Activated T-helper 1 cell treated with anti-CD3 and anti-CD28 coated beads, Interleukin-12 subunit alpha, Interleukin-12 subunit beta, Interleukin-2, Interleukin-4 antibody, amounts not matched to agents 30 ng/mL and 10 ng/mL and 1 ng/mL, durations not matched to agents 14 hours and 24 hours and 36 hours (primary cell): ENCODE results near the gene SYNE2. TPM values are rescaled to one million over a fixed set of nuclear protein-coding genes. Genes with fewer than 3 reads are reported as not detected.
"Not testable (repeated sequence)": the region's sequence is repeated elsewhere in the genome, so short reads cannot be mapped to it uniquely, and the experiment has no call there.

Source experiments
- DNase-seq: peaks from one replicate; pipeline ENCODE4 v3.0.0; 2021; ENCODE audit warnings: low spot score
- H3K27ac Mint-ChIP-seq: one replicate; pipeline ENCODE4 v1.8.0; 2021; ENCODE audit warnings: mild to moderate bottlenecking, mixed read lengths
- H3K27me3 Mint-ChIP-seq: one replicate; pipeline ENCODE4 v1.8.0; 2022; ENCODE audit warnings: mild to moderate bottlenecking, moderate library complexity, mixed read lengths; ENCODE audit not compliant: insufficient read depth
- H3K36me3 Mint-ChIP-seq: one replicate; pipeline ENCODE4 v1.8.0; 2021; ENCODE audit warnings: low read depth, mixed read lengths
- H3K4me1 Mint-ChIP-seq: one replicate; pipeline ENCODE4 v1.8.0; 2021; ENCODE audit warnings: low read depth, mixed read lengths
- H3K4me3 Mint-ChIP-seq: one replicate; pipeline ENCODE4 v1.8.0; 2021; ENCODE audit warnings: mild to moderate bottlenecking, moderate library complexity, mixed read lengths
- H3K9me3 Mint-ChIP-seq: one replicate; pipeline ENCODE4 v1.8.0; 2021; ENCODE audit warnings: mixed read lengths
- intact Hi-C: fragments of 100-400 bp; cut with micrococcal nuclease; formaldehyde crosslinking; loops from one replicate; pipeline ENCODE4 v1.15.1; 2024
- total RNA-seq: library from RNA; stranded (reverse); gene quantifications from 2 replicates; pipeline ENCODE4 v1.2.3, GENCODE V29; 2022

The SYNE2 gene
- 25.1 and 26.9 TPM in 2 replicates for total RNA-seq

GRCh38 chr14:63852817-63853731 lies at the start of gene SYNE2:
Gene SYNE2 (plus strand): TSS chr14:63853004. CDS start chr14:63909149, 56,145 bp downstream.
- H3K36me3 Mint-ChIP-seq: peaks cover 11% of the 10 kb centered on the region
- intact Hi-C loops: loop anchor here (1.0 to 5.0 kb wide), 8 partner anchors 16 to 535 kb away; partner anchors contain the start of genes MTHFD1, PPP2R5E and SGPP1
- DNase-seq: peak; percentile 81
- H3K27ac Mint-ChIP-seq: peak within 1 kb of the TSS; percentile 97
- H3K27me3 Mint-ChIP-seq: peaks cover 4% of the 10 kb centered on the region
- no peaks in the 10 kb centered on the region for H3K9me3 Mint-ChIP-seq
- H3K4me1 Mint-ChIP-seq: peaks cover 43% of the 10 kb centered on the region
- peak within 1 kb of the TSS; percentile 97 for H3K4me3 Mint-ChIP-seq

GRCh38 chr14:63803221-63803791 lies 49.5 kb upstream of the SYNE2 start:
- peaks cover 15% of the 10 kb centered on the region for H3K27me3 Mint-ChIP-seq
- H3K9me3 Mint-ChIP-seq, H3K36me3 Mint-ChIP-seq, intact Hi-C loops, H3K4me1 Mint-ChIP-seq, DNase-seq, H3K27ac Mint-ChIP-seq, H3K4me3 Mint-ChIP-seq: not testable (repeated sequence)

DNA sequence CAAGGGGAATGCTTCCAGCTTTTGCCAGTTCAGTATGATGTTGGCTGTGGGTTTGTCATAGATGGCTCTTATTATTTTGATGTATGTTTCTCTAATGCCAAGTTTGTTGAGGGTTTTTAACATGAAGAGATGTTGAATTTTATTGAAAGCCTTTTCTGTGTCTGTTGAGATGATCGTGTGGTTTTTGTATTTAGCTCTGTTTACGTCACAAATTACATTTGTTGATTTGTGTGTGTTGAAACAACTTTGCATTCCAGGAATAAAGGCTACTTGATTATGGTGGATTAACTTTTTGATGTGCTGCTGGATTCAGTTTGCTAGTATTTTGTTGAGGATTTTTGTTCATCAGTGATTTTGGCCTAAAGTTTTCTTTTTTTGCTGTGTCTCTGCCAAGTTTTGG lies 46.7 kb upstream of the SYNE2 start:
- H3K4me3 Mint-ChIP-seq, intact Hi-C loops, H3K36me3 Mint-ChIP-seq: not testable (repeated sequence)

GRCh38 chr14:63811692-63812091 lies 41.1 kb upstream of the SYNE2 start:
- H3K36me3 Mint-ChIP-seq, DNase-seq, H3K27ac Mint-ChIP-seq, intact Hi-C loops, H3K27me3 Mint-ChIP-seq, H3K4me3 Mint-ChIP-seq, H3K4me1 Mint-ChIP-seq: not testable (repeated sequence)
- H3K9me3 Mint-ChIP-seq: peaks cover 19% of the 10 kb centered on the region

More for the DNA sequence above, 46.7 kb upstream of the SYNE2 start:
- H3K9me3 Mint-ChIP-seq, H3K27me3 Mint-ChIP-seq, H3K4me1 Mint-ChIP-seq, H3K27ac Mint-ChIP-seq, DNase-seq: not testable (repeated sequence)

- Mint-ChIP-seq H3K27me3 (peaks cover 14% of the 10 kb centered on the region), H3K4me3 (no peak overlapping the region), H3K27ac (no peak overlapping the region), H3K36me3 (no peaks in the 10 kb centered on the region), H3K4me1 (no peaks in the 10 kb centered on the region), H3K9me3 (no peaks in the 10 kb centered on the region)
- DNase-seq: no peak
- intact Hi-C loops: no loop called here
These were observed 19.1 kb upstream of the SYNE2 start for GRCh38 chr14:63833728-63834127.

- Mint-ChIP-seq H3K36me3 (no peaks in the 10 kb centered on the region), H3K9me3 (peaks cover 5% of the 10 kb centered on the region), H3K4me3 (no peak overlapping the region), H3K27ac (no peak overlapping the region), H3K27me3 (peaks cover 11% of the 10 kb centered on the region), H3K4me1 (peaks cover 7% of the 10 kb centered on the region)
- intact Hi-C loops: loop anchor here (1.0 kb wide), 1 partner anchor 454 kb away; no protein-coding TSS in a partner anchor
- DNase-seq: peak; percentile 18
These were observed 11.8 kb upstream of the SYNE2 start for GRCh38 chr14:63840981-63841380.

GRCh38 chr14:63843796-63844195 lies 9.0 kb upstream of the SYNE2 start:
- Mint-ChIP-seq H3K27me3 (no peaks in the 10 kb centered on the region), H3K27ac (no peak overlapping the region), H3K4me1 (peaks cover 9% of the 10 kb centered on the region), H3K36me3 (no peaks in the 10 kb centered on the region), H3K4me3 (no peak overlapping the region), H3K9me3 (peaks cover 5% of the 10 kb centered on the region)
- intact Hi-C loops: no loop called here
- no peak for DNase-seq

- Mint-ChIP-seq H3K27me3 (peaks cover 2% of the 10 kb centered on the region), H3K4me3 (no peak overlapping the region), H3K36me3 (no peaks in the 10 kb centered on the region), H3K4me1 (peaks cover 11% of the 10 kb centered on the region), H3K27ac (no peak overlapping the region), H3K9me3 (no peaks in the 10 kb centered on the region)
- intact Hi-C loops: no loop called here
- DNase-seq: no peak
These were observed 3.9 kb upstream of the SYNE2 start for GRCh38 chr14:63848890-63849289.

GRCh38 chr14:63852271-63852816 lies 460 bp upstream of the SYNE2 start:
- Mint-ChIP-seq H3K27me3 (peaks cover 4% of the 10 kb centered on the region), H3K27ac (peak overlapping the region; percentile 65), H3K4me3 (peak overlapping the region; percentile 82), H3K36me3 (peaks cover 7% of the 10 kb centered on the region), H3K4me1 (peaks cover 37% of the 10 kb centered on the region), H3K9me3 (no peaks in the 10 kb centered on the region)
- intact Hi-C loops: loop anchor here (2.0 to 5.0 kb wide), 7 partner anchors 16 to 485 kb away; partner anchors contain the start of genes PPP2R5E and SGPP1
- DNase-seq: no peak

- Mint-ChIP-seq H3K4me3 (peak overlapping the region; percentile 97), H3K36me3 (peaks cover 11% of the 10 kb centered on the region), H3K27ac (peak overlapping the region; percentile 97), H3K27me3 (peaks cover 4% of the 10 kb centered on the region), H3K9me3 (no peaks in the 10 kb centered on the region), H3K4me1 (peaks cover 48% of the 10 kb centered on the region)
- intact Hi-C loops: loop anchor here (1.0 to 5.0 kb wide), 9 partner anchors 10 to 534 kb away; partner anchors contain the start of genes MTHFD1, PPP2R5E and SGPP1
- peak; percentile 46 for DNase-seq
These were observed 1.1 kb downstream of the SYNE2 start for GRCh38 chr14:63853831-63854293.

DNA sequence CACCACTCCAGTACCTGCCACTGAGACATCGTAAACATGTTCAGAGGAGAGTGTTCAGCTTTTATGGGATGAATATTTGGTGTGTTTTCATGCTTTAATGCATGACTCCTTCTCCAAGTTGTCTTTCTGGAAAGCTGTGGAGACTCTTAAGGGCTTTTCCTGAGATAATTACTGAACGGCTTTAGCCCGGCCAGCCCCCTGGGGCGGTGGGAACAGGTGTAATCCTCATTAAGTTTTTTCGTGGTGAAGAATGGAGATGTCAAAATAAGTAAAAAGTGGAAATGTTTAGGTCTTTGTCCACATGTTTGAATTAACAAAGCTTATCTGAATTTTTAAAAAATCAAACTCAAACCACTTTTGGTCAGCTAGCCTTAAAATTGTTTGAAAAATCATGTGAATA lies 1.5 kb downstream of the SYNE2 start:
- no peak for DNase-seq
- Mint-ChIP-seq H3K4me3 (peak overlapping the region; percentile 97), H3K27me3 (peaks cover 4% of the 10 kb centered on the region), H3K4me1 (peaks cover 53% of the 10 kb centered on the region), H3K36me3 (peaks cover 11% of the 10 kb centered on the region), H3K27ac (peak overlapping the region; percentile 97), H3K9me3 (no peaks in the 10 kb centered on the region)
- intact Hi-C loops: loop anchor here (1.0 to 5.0 kb wide), 4 partner anchors 10 to 483 kb away; partner anchors contain the start of genes PPP2R5E and SGPP1

DNA sequence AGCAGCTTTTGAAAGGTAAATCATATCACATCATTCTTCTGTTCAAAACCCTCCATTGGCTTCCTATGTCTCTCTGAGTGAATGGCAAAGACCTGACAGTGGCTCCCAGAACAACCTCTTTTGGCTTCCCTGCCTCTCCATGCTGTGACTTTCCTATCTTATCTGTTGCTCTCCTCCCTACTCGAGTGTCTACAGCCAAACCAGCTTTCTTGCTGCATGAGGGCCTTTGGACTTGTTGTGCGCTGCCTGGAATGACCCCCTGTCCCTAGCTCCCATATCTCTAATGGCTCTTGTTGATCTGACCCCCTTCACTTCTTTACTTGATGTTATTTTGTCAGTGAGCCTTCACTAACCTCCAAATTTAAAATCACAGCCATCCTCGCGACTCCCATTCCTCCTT lies 2.5 kb downstream of the SYNE2 start:
- peaks cover 16% of the 10 kb centered on the region for H3K36me3 Mint-ChIP-seq
- H3K27me3 Mint-ChIP-seq: peaks cover 4% of the 10 kb centered on the region
- peaks cover 63% of the 10 kb centered on the region for H3K4me1 Mint-ChIP-seq
- peak overlapping the region; percentile 70 for H3K27ac Mint-ChIP-seq
- peak overlapping the region; percentile 76 for H3K4me3 Mint-ChIP-seq
- no peak for DNase-seq
- intact Hi-C loops: no loop called here
- no peaks in the 10 kb centered on the region for H3K9me3 Mint-ChIP-seq
